GM19395 (cell line): ENCODE data around the gene CACTIN.

ENCODE experiments used
- ATAC-seq: cut with Tn5 transposase; IDR thresholded peaks from one replicate; pipeline ENCODE4 v1.9.1; 2021; ENCODE audit warnings: mild to moderate bottlenecking, moderate library complexity; ENCODE audit not compliant: unreplicated experiment

The CACTIN gene

GRCh38 chr19:3646336-3647092 lies 19.9 kb upstream of the CACTIN start:
- ATAC-seq, result no peak

DNA sequence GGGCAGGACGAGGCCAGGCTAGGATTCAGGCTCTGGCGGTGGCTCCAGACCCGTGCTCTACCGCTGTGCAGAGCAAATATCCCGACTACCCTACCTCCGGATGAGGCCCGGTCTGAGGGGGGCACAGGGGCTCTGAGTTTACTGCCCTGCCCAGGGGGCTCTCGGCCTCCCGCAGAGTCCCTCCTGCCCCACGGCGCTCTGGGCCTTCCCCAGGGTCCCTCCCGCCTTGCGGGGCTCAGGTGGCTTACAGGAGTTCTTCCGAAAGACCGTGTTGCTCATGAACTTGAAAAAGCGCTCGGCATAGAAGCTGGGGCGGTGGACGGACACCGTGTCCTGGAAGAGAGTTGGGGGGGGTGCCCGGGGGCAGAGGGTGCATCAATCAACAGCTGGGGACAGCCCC lies 19.1 kb upstream of the CACTIN start:
- no peak for ATAC-seq

- no peak for ATAC-seq
These were observed 18.4 kb upstream of the CACTIN start for GRCh38 chr19:3645067-3645396.

- no peak for ATAC-seq
These were observed 17.9 kb upstream of the CACTIN start for GRCh38 chr19:3644351-3645066.

DNA sequence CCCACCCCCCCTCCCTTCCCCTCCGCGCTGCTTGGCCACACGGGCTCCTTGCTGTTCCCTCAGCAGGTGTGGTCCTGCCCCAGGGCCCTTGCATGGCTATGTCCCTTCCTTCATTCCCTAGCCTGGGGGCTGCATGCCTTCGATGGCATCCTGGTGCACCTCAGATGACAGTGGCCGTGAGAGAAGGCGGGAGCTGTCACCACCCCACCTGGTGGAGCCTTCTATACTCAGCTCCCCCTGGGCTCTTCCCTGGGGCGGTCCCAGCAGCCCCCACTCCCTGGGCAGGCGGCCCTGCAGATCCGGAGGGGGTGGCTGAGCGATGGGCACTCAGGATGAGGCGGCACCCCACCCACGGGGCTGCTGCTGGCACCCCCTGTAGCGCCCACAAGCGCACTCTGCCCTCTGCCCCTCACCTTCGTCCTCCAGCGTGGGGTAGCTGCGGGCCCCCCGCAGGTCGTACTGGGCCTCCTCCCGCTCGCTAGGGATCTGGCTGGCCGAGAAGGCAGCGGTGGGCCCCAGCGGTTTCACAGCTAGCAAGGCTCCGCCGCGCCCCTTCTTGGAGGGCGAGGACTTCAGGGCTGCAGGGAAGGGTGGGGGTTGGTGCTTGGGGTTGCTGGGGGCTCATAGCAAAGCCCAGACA lies 17.2 kb upstream of the CACTIN start:
- ATAC-seq, result no peak

DNA sequence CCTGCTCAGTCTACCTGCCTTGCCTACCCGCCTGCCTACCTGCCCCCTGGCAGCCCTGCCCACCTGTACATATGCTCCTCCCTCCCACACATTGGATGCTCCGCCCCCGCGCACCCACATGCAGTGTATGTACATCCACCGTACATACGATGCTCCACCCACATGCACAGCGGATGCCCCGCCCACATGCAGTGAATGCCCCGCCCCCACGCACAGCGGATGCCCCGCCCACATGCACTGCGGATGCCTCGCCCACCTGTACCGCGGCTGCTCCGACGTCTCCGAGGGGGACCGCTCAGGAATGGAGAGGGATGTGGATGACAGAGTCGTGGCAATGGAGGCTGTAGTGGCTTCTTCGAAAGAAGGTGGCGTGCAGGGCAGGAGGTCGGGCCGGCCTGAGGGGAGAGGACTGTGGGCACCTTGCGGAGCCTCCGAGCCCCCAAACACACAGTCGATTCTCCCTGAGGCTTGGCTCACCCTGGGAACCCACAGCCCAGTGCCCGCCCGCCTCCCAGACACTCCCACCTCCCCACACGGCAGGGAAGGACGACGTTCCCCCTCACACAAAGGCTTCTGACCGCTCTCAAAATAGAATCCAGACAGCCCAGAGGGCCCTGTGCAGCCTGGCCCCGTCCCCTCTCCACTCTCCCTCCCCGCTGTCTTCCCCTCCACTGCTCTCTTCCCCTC lies 16.5 kb upstream of the CACTIN start:
- ATAC-seq, result no peak

GRCh38 chr19:3642296-3642695 lies 15.7 kb upstream of the CACTIN start:
- ATAC-seq, result no peak

GRCh38 chr19:3641515-3642269 lies 15.1 kb upstream of the CACTIN start:
- no peak for ATAC-seq

DNA sequence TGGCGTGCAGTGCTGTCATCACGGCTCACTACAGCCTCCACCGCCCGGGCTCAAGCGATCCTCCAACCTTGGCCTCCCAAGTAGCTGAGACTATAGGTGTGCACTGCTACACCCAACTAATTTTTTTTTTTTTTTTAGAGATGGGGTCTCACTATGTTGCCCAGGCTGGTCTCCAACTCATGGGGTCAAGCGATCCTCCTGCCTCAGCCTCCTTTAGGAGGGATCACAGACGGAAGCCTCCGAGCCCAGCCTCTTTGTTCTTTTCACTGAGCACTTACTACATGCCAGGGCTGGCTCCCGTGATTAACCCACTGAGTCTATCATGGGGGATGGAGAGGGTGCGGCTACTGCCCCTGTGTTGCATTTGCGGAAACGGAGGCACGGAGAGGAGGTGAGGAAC lies 12.9 kb upstream of the CACTIN start:
- no peak for ATAC-seq

- no peak for ATAC-seq
These were observed 11.9 kb upstream of the CACTIN start for GRCh38 chr19:3638208-3639193.

DNA sequence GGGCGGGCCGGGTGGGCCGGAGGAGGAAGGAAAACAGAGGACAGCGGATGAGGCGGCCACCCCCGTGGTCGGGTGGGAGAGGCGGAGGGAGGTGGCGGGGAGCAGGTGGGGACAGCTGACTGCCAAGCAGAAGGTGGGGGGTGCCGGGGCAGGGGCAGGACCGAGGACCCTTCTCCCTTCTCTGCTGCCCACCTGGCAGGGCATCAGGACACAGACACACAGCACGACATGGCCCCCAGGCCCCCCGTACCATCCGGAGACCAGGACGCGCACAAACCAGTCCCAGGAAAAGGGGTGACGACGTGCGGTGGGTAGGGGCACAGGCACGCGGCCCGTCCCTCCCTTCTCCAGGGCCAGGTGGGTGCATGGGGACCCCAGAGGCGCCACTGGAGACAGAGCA lies 11.0 kb upstream of the CACTIN start:
- ATAC-seq, result no peak

- ATAC-seq, result no peak
These were observed 10.4 kb upstream of the CACTIN start for GRCh38 chr19:3636962-3637361.

DNA sequence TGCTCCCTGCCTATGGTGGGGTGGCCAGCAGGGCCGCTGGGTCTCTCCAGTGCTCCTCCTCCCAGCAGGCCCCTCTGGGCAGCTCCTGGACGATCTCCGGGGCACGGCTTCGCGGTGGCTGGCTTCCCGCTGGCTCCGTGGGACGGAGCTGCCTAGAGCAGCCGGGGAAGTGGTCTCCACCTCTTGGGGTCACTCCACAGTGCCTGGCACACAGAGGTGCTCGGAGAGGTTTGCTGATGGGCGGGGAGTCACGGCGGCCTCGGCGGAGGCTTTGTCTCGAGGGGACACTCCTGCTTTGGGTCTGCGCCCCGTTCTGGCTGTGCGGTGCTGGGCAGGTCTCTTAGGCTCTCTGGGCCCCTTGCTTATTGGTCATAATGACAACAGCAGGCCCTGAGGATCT lies 9.9 kb upstream of the CACTIN start:
- no peak for ATAC-seq

DNA sequence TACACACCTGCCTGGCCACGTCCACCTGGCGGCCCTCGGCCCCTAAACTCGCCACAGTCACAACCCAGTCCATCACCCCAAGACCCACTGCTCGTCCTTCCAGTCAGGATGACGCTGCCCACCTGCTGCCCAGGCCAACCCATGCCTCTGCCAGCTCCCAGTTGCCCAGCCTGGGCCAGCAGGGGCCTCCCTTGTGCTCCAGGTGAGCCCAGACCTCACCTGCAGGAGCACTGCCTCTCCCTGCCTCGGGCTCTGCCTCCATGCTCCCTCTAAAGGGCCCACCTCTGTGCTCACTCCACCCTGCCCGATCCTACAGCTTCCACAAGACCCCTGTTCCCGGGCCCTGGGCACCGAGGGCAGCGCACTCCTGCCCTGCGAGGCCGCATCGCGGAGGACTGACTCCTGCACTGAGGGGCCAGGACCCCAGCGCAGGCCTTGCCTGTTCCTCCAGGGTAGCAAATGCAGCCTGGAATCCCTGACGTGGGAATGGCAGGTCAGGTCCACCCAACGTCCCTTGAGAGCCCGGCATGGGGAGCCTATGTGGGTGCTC lies 8.0 kb upstream of the CACTIN start:
- ATAC-seq, result no peak

DNA sequence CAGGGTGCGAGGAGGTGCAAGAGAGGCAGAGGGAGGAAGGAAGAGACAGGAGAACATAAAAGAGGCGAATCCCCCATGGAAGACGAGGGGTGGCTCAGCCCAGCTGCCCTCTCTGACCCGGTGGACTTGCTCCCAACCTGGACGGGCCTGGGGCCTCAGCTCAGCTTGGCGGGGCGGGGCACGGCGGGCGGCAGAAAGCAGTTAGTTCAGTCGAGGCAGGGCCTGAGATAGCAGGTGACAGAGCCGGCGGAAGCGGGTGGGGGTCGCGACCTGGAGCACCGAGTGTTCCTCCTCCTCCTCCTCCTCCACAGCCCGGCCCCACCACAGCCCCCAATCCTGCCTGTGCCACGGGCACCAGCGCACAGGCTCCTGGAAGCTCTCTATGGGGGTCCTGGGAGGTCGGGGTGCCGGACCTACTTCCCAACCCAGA lies 7.0 kb upstream of the CACTIN start:
- no peak for ATAC-seq

GRCh38 chr19:3632739-3633558 lies 6.4 kb upstream of the CACTIN start:
- no peak for ATAC-seq

DNA sequence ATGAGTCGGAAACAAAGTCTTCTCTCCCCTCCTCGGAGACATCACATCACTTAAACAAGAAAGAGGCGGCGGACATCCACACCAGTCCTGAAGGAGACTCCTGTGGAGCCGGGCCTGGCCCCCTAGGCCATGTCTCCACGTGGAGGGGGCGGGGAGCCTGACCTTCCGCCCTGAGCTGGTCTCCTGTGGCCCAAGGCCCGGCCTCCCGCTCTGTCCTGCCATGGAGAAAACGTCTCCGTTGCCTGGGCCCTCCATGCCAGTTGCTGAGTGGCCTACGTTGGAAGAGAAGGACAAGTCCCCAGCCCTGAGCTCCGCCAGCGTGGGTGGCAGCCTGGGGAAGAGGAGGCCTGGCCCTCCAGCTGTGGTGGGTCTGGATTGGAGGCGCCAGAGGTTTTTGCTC lies 5.5 kb upstream of the CACTIN start:
- no peak for ATAC-seq

DNA sequence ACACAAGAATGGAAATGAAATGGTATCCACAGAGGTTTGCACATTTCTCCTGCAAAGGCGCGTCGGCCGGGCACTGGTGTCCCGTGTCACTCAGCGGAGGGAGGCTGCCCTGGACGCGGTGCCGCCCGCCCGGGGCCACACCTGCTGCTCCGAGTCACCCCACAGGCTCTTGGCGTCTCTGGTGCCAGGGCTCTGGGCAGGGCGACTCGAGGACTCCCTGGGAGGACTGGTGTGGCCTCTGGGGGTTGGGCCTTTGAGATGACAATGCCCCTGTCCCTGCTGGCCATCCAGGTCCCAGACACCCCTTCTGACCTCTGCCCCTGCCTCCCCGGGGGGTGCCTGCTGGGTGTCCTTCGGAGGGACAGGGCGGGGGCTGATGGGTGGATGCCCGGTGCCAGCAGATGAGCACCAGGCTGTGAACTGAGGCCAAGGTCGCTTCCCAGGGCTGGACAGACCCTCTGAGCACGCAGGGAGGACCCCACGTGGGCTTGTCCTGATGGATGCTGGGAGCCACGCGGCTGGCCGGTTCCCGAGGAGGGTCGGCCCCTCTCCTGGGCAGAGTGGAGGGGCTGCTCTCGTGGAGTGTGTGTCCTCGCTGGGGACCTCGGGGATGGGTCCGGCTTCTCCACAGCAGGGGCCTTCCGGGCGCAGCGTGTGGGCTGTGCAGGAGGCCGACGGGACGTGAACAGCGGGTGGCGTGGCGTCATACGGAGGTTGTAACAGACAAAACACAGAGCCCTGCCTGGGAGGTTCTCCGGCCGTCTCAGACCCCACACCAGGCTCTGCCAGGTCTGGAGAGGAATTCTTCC lies 4.7 kb upstream of the CACTIN start:
- no peak for ATAC-seq
